AG04450 (cell line): ENCODE measurements around the gene INPP5A. TPM values are rescaled to one million over a fixed set of nuclear protein-coding genes. Genes with fewer than 3 reads are reported as not detected.
"Not testable (repeated sequence)": the region's sequence is repeated elsewhere in the genome, so short reads cannot be mapped to it uniquely, and the experiment has no call there.

Source experiments
- CTCF ChIA-PET: fragments of 300-600, 350-600 bp; formaldehyde crosslinking; extraction: SDS; loops from one replicate; lab custom pipeline; 2022; ENCODE audit warnings: antibody characterized with exemption, inconsistent platforms; lab: Charles Lee
- POLR2A ChIA-PET: fragments of 350-600 bp; formaldehyde crosslinking; extraction: SDS; loops from one replicate; lab custom pipeline; 2021; ENCODE audit warnings: antibody characterized with exemption, inconsistent platforms; lab: Yijun Ruan, JAX
- DNase-seq: peaks from one replicate; pipeline ENCODE4 v3.0.0-alpha.2; 2011; ENCODE audit warnings: low read depth, low spot score
- H3K27ac ChIP-seq: one replicate; pipeline ENCODE4 v1.5.1; 2012; ENCODE audit warnings: low read depth, low read length, control low read depth
- H3K27me3 ChIP-seq: one replicate; pipeline ENCODE4 v1.6.0; 2012; ENCODE audit warnings: low read length; ENCODE audit not compliant: control insufficient read depth, insufficient read depth
- H3K4me3 ChIP-seq: 2 replicates; pipeline ENCODE4 v1.5.1; 2011; ENCODE audit warnings: mild to moderate bottlenecking, low read depth, low read length, control low read depth
- H3K9me3 ChIP-seq: 2 replicates; pipeline ENCODE4 v1.5.1; 2012; ENCODE audit warnings: low read length; ENCODE audit not compliant: control insufficient read depth, insufficient read depth
- polyA plus RNA-seq: library from polyadenylated mRNA; depleted of rRNA; stranded (reverse); fragments of >200 nt; gene quantifications from 2 replicates; pipeline ENCODE4 v1.2.3, GENCODE V29; 2011
- TF ChIP-seq, protein P1 (sequence below): IDR thresholded peaks from 2 replicates; pipeline ENCODE4 v1.5.1; 2011; ENCODE audit warnings: low read depth, low read length, control low read depth, inconsistent platforms

Gene INPP5A
- polyA plus RNA-seq, 1 experiment, result 22.5 TPM

GRCh38 chr10:132670546-132671227, 133.1 kb downstream of the INPP5A start:
- H3K4me3 ChIP-seq, result no peak overlapping the region
- peaks cover 8% of the 10 kb centered on the region; the same call in 1 of the 2 replicates for H3K9me3 ChIP-seq
- CTCF ChIA-PET, result interaction anchor here (0.6 to 1.8 kb wide), 3 partner anchors 16 to 768 kb away, joined by 3 to 8 read pairs (median 4); no protein-coding TSS in a partner anchor
- H3K27me3 ChIP-seq, result no peaks in the 10 kb centered on the region
- no peak overlapping the region for H3K27ac ChIP-seq
- TF ChIP-seq, protein P1, sequence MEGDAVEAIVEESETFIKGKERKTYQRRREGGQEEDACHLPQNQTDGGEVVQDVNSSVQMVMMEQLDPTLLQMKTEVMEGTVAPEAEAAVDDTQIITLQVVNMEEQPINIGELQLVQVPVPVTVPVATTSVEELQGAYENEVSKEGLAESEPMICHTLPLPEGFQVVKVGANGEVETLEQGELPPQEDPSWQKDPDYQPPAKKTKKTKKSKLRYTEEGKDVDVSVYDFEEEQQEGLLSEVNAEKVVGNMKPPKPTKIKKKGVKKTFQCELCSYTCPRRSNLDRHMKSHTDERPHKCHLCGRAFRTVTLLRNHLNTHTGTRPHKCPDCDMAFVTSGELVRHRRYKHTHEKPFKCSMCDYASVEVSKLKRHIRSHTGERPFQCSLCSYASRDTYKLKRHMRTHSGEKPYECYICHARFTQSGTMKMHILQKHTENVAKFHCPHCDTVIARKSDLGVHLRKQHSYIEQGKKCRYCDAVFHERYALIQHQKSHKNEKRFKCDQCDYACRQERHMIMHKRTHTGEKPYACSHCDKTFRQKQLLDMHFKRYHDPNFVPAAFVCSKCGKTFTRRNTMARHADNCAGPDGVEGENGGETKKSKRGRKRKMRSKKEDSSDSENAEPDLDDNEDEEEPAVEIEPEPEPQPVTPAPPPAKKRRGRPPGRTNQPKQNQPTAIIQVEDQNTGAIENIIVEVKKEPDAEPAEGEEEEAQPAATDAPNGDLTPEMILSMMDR, result no peak
- no peak for DNase-seq
- POLR2A ChIA-PET, result interaction anchor here (0.6 kb wide), 1 partner anchor 111 kb away, joined by 3 read pairs; no protein-coding TSS in a partner anchor

- POLR2A ChIA-PET, result no interaction called here
- H3K27me3 ChIP-seq, result no peaks in the 10 kb centered on the region
- TF ChIP-seq, protein P1, result no peak
- CTCF ChIA-PET, result interaction anchor here (1.8 kb wide), 1 partner anchor 16 kb away, joined by 8 read pairs; no protein-coding TSS in a partner anchor
- DNase-seq, result no peak
- no peak overlapping the region for H3K27ac ChIP-seq
- peaks cover 8% of the 10 kb centered on the region; the same call in 1 of the 2 replicates for H3K9me3 ChIP-seq
- H3K4me3 ChIP-seq, result no peak overlapping the region
Measured at GRCh38 chr10:132671228-132672154, 133.9 kb downstream of the INPP5A start.

GRCh38 chr10:132673746-132674145, 136.2 kb downstream of the INPP5A start:
- DNase-seq, CTCF ChIA-PET, H3K4me3 ChIP-seq, H3K27ac ChIP-seq, POLR2A ChIA-PET, H3K9me3 ChIP-seq, H3K27me3 ChIP-seq: not testable (repeated sequence)

DNA sequence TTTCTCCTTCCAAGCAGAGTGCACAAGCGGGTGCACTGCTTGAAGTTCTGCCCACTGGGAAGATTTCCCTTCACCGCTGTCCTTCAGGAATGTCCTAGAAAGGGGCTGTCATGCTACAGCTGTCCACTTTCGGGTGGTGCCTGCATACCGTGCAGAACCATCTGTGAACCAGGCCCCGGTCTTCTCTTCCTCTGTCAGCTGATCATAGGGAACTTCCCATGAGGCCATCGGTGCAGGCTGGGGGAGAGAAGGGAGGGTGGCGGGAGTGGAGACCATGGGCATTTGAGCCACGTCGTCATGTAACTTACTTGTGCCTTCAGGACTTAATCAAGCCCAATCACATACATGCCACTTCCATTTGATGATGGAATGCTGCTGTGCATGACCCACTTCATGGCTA, 136.7 kb downstream of the INPP5A start:
- ChIA-PET POLR2A (no interaction called here), CTCF (no interaction called here)
- no peak overlapping the region for H3K4me3 ChIP-seq
- no peaks in the 10 kb centered on the region for H3K27me3 ChIP-seq
- no peak overlapping the region for H3K27ac ChIP-seq
- TF ChIP-seq, protein P1, result no peak
- no peak for DNase-seq
- peaks cover 8% of the 10 kb centered on the region; the same call in 1 of the 2 replicates for H3K9me3 ChIP-seq

DNA sequence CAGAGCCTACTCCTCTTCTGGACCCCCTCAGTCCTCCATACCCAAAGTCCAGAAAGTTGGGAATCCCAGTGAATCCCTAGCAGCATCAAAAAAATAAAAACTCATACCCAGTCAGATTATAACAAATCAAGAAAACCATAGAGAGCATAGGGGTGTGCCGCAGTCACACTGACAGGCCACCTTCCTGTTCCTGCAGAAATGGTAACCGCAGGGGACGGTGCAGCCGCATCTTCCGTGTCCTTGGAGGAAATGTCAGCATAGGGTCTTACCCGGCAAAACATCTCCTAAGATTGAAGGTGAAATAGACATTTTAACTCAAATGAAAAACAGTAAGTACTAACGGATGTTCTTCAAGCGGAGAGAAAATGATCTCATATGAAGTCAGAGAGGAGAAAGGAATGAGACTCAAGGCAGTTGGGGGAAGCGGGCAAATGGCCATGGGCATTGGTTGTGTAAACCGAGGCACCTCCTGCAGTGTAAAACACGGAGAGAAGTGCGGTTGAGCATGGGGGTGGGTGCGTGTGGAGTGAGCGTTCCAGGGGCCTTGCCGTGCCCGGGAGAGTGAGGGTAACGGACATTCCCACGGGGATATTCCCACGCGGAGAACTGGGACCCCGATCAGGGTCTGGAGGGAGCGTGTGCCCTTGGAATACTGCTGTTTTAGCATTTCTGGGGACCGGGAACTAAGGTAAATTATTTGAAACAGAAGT, 137.6 kb downstream of the INPP5A start:
- TF ChIP-seq, protein P1, result no peak
- no peak for DNase-seq
- CTCF ChIA-PET, result no interaction called here
- H3K9me3 ChIP-seq, result peaks cover 4% of the 10 kb centered on the region; the same call in 1 of the 2 replicates
- H3K4me3 ChIP-seq, result no peak overlapping the region
- POLR2A ChIA-PET, result no interaction called here
- H3K27ac ChIP-seq, result no peak overlapping the region
- H3K27me3 ChIP-seq, result no peaks in the 10 kb centered on the region
